ENCODE measurements around the gene ZBTB7C. TPM values are rescaled to one million over a fixed set of nuclear protein-coding genes. Genes with fewer than 3 reads are reported as not detected.

ZBTB7C gene
- polyA plus RNA-seq, 1 donor (not counting 4 experiments of a cell fraction or from before 2014, with no cell fraction given) = 0.58 TPM

DNA sequence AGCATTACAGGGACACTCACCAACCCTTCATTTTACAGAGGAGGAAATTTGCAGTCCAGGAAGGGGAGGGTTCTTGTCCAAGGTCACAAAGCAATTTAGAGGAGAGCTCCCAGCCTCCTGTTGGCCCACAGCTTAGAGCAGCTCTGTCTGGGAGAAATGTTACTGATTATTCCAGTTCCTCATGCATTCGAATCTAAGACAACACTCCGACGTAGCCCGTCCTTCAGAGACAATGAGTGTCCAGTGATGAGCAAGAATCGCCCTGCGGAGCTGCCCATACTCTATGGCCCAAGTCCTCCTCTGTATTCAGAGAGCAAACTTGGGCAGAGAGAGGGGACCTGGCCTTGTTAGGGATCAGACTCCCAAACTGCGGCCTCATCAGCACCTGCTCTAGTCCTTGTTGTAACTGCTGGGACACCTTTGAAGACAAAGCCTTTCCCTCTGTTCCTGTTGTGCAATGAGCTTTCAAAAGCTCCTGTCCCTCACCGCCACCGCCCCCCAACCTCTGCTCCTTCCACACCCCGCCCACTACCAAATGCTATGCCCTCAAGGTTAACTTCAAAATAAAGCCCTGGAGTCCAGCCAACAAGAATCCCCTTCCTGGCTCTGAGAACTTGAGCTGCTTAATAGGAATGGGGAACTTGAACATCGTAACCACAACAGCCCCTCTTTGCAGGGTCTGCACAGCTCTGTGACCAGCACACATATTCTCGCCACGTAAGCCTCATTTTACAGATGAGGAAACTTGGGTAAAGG, 243.9 kb downstream of the ZBTB7C start:
- Histone ChIP-seq H3K4me3 (ENCODE audit: control insufficient read depth in 2 of 3, extremely low read depth in 1 of 3, insufficient read depth in 2 of 3, low read depth in 1 of 3, low read length in 3 of 3) (no peak overlapping the region), H3K27me3 (ENCODE audit: control insufficient read depth, extremely low read depth, insufficient read depth, low read length) (peaks cover 13% of the 10 kb centered on the region), H2AFZ (ENCODE audit: control insufficient read depth, low read length) (no peak overlapping the region), H3K36me3 (ENCODE audit: control insufficient read depth in 2 of 2, extremely low read depth in 1 of 2, insufficient read depth in 2 of 2, low read length in 2 of 2) (no peaks in the 10 kb centered on the region), H3K9me1 (ENCODE audit: control insufficient read depth, extremely low read depth, insufficient read depth, low read length) (peaks cover 2% of the 10 kb centered on the region), H3K9ac (ENCODE audit: control insufficient read depth, extremely low read depth, insufficient read depth, low read length) (no peak overlapping the region), H3K9me3 (ENCODE audit: control insufficient read depth, low read depth, low read length) (no peaks in the 10 kb centered on the region), H3K4me1 (ENCODE audit: control insufficient read depth, extremely low read depth, insufficient read depth, low read length) (peaks cover 6% of the 10 kb centered on the region), H3K4me2 (ENCODE audit: control insufficient read depth, extremely low read depth, insufficient read depth, low read depth, low read length) (no peak overlapping the region), H4K20me1 (ENCODE audit: control insufficient read depth, extremely low read depth, insufficient read depth, low read length) (no peaks in the 10 kb centered on the region), H3K79me2 (ENCODE audit: control insufficient read depth, insufficient read depth, low read length) (no peaks in the 10 kb centered on the region), H3K27ac (ENCODE audit: control insufficient read depth, insufficient read depth, low read length) (no peak overlapping the region)
- TF ChIP-seq, protein P1, sequence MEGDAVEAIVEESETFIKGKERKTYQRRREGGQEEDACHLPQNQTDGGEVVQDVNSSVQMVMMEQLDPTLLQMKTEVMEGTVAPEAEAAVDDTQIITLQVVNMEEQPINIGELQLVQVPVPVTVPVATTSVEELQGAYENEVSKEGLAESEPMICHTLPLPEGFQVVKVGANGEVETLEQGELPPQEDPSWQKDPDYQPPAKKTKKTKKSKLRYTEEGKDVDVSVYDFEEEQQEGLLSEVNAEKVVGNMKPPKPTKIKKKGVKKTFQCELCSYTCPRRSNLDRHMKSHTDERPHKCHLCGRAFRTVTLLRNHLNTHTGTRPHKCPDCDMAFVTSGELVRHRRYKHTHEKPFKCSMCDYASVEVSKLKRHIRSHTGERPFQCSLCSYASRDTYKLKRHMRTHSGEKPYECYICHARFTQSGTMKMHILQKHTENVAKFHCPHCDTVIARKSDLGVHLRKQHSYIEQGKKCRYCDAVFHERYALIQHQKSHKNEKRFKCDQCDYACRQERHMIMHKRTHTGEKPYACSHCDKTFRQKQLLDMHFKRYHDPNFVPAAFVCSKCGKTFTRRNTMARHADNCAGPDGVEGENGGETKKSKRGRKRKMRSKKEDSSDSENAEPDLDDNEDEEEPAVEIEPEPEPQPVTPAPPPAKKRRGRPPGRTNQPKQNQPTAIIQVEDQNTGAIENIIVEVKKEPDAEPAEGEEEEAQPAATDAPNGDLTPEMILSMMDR (optimal IDR thresholded peaks at IDR 0.05 in 1 of 3, IDR thresholded peaks at IDR 0.05 in 1 of 3, conservative IDR thresholded peaks at IDR 0.05 in 1 of 3; ENCODE audit: extremely low read depth in 1 of 3, insufficient read depth in 2 of 3, low read length in 3 of 3) = no peak
- no peak for TF ChIP-seq EZH2 (IDR thresholded peaks at IDR 0.05; ENCODE audit: low read length)
- DNase-seq (ENCODE audit: low read depth, low spot score) (no peak), FAIRE-seq (no peak)
- dilution Hi-C loops (cut with MboI; ENCODE audit: extremely low pct_ligation_motif_present, low sequenced_read_pairs) = no loop called here

DNA sequence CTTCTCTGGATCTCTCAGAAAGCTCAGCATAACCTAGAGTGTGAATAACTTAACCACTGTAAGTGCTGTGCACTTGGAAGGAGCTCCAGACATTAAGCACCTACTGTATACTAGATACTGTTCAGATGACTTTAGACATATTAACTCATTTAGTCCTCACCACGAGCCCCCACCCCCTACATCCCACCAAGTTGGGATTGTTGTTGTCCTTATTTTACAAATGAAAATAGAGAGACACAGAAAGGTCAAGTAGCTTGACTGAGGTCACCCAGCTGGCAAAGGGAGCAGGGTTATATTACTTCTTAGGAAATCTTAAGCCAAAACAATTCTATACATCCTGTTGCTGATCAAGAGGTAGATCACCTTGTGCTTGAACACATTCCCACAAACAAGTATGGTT, 244.5 kb downstream of the ZBTB7C start:
- Histone ChIP-seq H3K27me3 (ENCODE audit: control insufficient read depth, extremely low read depth, insufficient read depth, low read length) (peaks cover 8% of the 10 kb centered on the region), H2AFZ (ENCODE audit: control insufficient read depth, low read length) (no peak overlapping the region), H3K79me2 (ENCODE audit: control insufficient read depth, insufficient read depth, low read length) (no peaks in the 10 kb centered on the region), H3K36me3 (ENCODE audit: control insufficient read depth in 2 of 2, extremely low read depth in 1 of 2, insufficient read depth in 2 of 2, low read length in 2 of 2) (no peaks in the 10 kb centered on the region), H3K4me1 (ENCODE audit: control insufficient read depth, extremely low read depth, insufficient read depth, low read length) (peaks cover 12% of the 10 kb centered on the region), H3K9ac (ENCODE audit: control insufficient read depth, extremely low read depth, insufficient read depth, low read length) (no peak overlapping the region), H3K4me2 (ENCODE audit: control insufficient read depth, extremely low read depth, insufficient read depth, low read depth, low read length) (no peak overlapping the region), H3K9me1 (ENCODE audit: control insufficient read depth, extremely low read depth, insufficient read depth, low read length) (peaks cover 2% of the 10 kb centered on the region), H3K4me3 (ENCODE audit: control insufficient read depth in 2 of 3, extremely low read depth in 1 of 3, insufficient read depth in 2 of 3, low read depth in 1 of 3, low read length in 3 of 3) (no peak overlapping the region), H3K27ac (ENCODE audit: control insufficient read depth, insufficient read depth, low read length) (no peak overlapping the region), H4K20me1 (ENCODE audit: control insufficient read depth, extremely low read depth, insufficient read depth, low read length) (no peaks in the 10 kb centered on the region), H3K9me3 (ENCODE audit: control insufficient read depth, low read depth, low read length) (no peaks in the 10 kb centered on the region)
- TF ChIP-seq, protein P1 (optimal IDR thresholded peaks at IDR 0.05 in 1 of 3, IDR thresholded peaks at IDR 0.05 in 1 of 3, conservative IDR thresholded peaks at IDR 0.05 in 1 of 3; ENCODE audit: extremely low read depth in 1 of 3, insufficient read depth in 2 of 3, low read length in 3 of 3) = no peak
- no peak for TF ChIP-seq EZH2 (IDR thresholded peaks at IDR 0.05; ENCODE audit: low read length)
- no peak for DNase-seq (ENCODE audit: low read depth, low spot score)
- dilution Hi-C loops (cut with MboI; ENCODE audit: extremely low pct_ligation_motif_present, low sequenced_read_pairs) = no loop called here
- FAIRE-seq = no peak
